Esophagus muscularis mucosa (tissue), 4 donors: ENCODE data around the gene XIRP2. TPM values are rescaled to one million over a fixed set of nuclear protein-coding genes. Genes with fewer than 3 reads are reported as not detected.

Experiments
- DNase-seq: peaks from one replicate; pipeline ENCODE4 v3.0.0-alpha.2; 2017; ENCODE audit errors: extremely low spot score
- H3K27ac ChIP-seq, 4 donors: fragments of 200-600 bp; sonication (generic); replicated peaks in 1 of 4; 1 replicate in 3 of 4; 2 replicates in 1 of 4; pipeline ENCODE4 v1.5.1; 2016 to 2019; ENCODE audit warnings: mild to moderate bottlenecking in 1 of 4
- H3K27me3 ChIP-seq, 4 donors: fragments of 200-600 bp; sonication (generic); one replicate each; pipeline versions ENCODE4 v1.5.1 to v1.6.0; 2016 to 2019
- H3K36me3 ChIP-seq, 4 donors: fragments of 200-600 bp; sonication (generic); one replicate each; pipeline ENCODE4 v1.5.1; 2016 to 2019
- H3K4me1 ChIP-seq, 4 donors: fragments of 200-600 bp; sonication (generic); one replicate each; pipeline ENCODE4 v1.5.1; 2016 to 2019
- H3K4me3 ChIP-seq, 4 donors: fragments of 200-600 bp; sonication (generic); 1 replicate in 2 of 4; 2 replicates in 2 of 4; pipeline ENCODE4 v1.5.1; 2016 to 2019; ENCODE audit warnings: mild to moderate bottlenecking in 4 of 4, moderate library complexity in 1 of 4
- H3K9me3 ChIP-seq, 4 donors: fragments of 200-600 bp; sonication (generic); 1 replicate in 3 of 4; 2 replicates in 1 of 4; pipeline ENCODE4 v1.5.1; 2016 to 2019
- EP300 ChIP-seq: sonication (generic); formaldehyde crosslinking; IDR thresholded peaks from one replicate; pipeline ENCODE4 v1.6.1; 2017; ENCODE audit warnings: antibody characterized with exemption
- POLR2A ChIP-seq: fragments of 450-650 bp; IDR thresholded peaks from one replicate; pipeline ENCODE4 v1.6.1; 2017; ENCODE audit warnings: antibody characterized with exemption, moderate library complexity, mild to moderate bottlenecking, low read depth
- POLR2AphosphoS5 ChIP-seq, 2 donors: sonication (generic); formaldehyde crosslinking; IDR thresholded peaks; one replicate each; pipeline ENCODE4 v1.6.1; 2017; ENCODE audit warnings: antibody characterized with exemption in 2 of 2
- WGBS: methylation state at CpG from one replicate; pipeline ENCODE4 v1.1.5; 2018; 5-methylcytosine and 5-hydroxymethylcytosine counted together
- intact Hi-C: fragments of 100-400 bp; cut with DNase I; formaldehyde crosslinking; loops from one replicate; pipeline ENCODE4 v1.15.1; 2023
- total RNA-seq, 4 donors: library from RNA; depleted of rRNA; stranded (reverse); fragments of >200 nt; gene quantifications; one replicate each; pipeline versions ENCODE4 v1.1.0 to v1.2.1, GENCODE V29; 2016
- TF ChIP-seq, protein P1 (sequence below), 3 experiments: fragments of 200-600 bp in 2 of 3; fragments of 450-650 bp in 1 of 3; sonication (generic) in 2 of 3; IDR thresholded peaks; one replicate each; pipeline ENCODE4 v1.5.1; 2017 to 2019; ENCODE audit warnings: antibody characterized with exemption in 3 of 3, mild to moderate bottlenecking in 2 of 3, moderate library complexity in 1 of 3

XIRP2 gene
- total RNA-seq, 4 donors from 2014 or later = 0.06 TPM; not detected in 3

DNA sequence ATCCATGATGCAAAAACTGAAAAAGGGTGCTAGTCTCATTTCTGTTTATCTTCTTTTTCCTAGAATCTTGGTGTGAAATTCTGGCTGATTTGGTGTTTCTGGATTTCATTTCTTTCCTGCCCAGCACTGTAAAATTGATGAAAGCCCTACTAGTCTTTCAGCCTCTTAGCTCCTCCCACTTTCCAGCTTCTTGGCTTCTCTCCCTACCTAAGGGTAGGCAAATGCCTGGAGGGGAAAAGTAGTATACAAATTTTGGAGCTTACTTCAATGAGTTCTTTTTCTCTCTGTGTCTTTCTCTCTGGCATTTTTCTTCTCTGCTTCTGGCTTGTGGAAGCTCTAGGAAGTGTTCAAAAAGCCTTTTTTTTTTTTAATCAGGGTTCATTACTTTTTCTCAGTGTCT lies 160.5 kb downstream of the XIRP2 start:
- DNase-seq = no peak
- TF ChIP-seq EP300 (no peak), POLR2AphosphoS5 (IDR thresholded peaks at IDR 0.05) (no peak), POLR2A (no peak)
- TF ChIP-seq, protein P1, sequence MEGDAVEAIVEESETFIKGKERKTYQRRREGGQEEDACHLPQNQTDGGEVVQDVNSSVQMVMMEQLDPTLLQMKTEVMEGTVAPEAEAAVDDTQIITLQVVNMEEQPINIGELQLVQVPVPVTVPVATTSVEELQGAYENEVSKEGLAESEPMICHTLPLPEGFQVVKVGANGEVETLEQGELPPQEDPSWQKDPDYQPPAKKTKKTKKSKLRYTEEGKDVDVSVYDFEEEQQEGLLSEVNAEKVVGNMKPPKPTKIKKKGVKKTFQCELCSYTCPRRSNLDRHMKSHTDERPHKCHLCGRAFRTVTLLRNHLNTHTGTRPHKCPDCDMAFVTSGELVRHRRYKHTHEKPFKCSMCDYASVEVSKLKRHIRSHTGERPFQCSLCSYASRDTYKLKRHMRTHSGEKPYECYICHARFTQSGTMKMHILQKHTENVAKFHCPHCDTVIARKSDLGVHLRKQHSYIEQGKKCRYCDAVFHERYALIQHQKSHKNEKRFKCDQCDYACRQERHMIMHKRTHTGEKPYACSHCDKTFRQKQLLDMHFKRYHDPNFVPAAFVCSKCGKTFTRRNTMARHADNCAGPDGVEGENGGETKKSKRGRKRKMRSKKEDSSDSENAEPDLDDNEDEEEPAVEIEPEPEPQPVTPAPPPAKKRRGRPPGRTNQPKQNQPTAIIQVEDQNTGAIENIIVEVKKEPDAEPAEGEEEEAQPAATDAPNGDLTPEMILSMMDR (IDR thresholded peaks at IDR 0.05) = no peak
- H3K4me3 ChIP-seq = no peak overlapping the region
- H3K36me3 ChIP-seq = no peaks in the 10 kb centered on the region
- no peaks in the 10 kb centered on the region for H3K9me3 ChIP-seq
- H3K27ac ChIP-seq = no peak overlapping the region
- H3K4me1 ChIP-seq = peaks cover 0 to 9% (median 2%) of the 10 kb centered on the region in 4 donors
- no peaks in the 10 kb centered on the region for H3K27me3 ChIP-seq
- intact Hi-C loops = no loop called here

DNA sequence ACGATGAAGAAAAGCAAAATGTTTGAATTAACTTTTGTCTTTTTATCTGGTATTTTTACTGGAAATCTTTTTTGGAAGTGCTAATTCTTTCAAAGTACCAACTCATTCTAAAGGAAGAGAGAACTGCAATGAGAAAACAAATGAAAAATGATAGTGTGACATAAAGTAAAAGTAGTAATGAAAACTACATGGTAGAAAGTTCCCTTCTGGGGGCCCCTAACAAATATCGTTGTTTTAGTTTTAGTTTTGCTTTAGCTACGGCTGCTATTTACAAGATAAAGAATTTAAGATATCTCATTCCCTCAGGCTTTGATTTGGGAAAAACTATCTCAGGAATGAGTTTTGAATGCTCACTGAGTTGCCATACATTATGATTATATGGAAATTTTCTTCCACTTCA lies 161.4 kb downstream of the XIRP2 start:
- TF ChIP-seq, protein P1 (IDR thresholded peaks at IDR 0.05) = no peak
- TF ChIP-seq EP300 (no peak), POLR2AphosphoS5 (IDR thresholded peaks at IDR 0.05) (no peak), POLR2A (no peak)
- 83% methylated on average over 3 of the region's 3 CpGs for WGBS

GRCh38 chr2:167052825-167053224 lies 164.5 kb downstream of the XIRP2 start:
- no peaks in the 10 kb centered on the region for H3K27me3 ChIP-seq
- no peak overlapping the region for H3K4me3 ChIP-seq
- 52% methylated on average over 1 of the region's 1 CpG for WGBS
- H3K27ac ChIP-seq = no peak overlapping the region
- H3K9me3 ChIP-seq = no peaks in the 10 kb centered on the region
- H3K36me3 ChIP-seq = no peaks in the 10 kb centered on the region
- DNase-seq = no peak
- intact Hi-C loops = no loop called here
- H3K4me1 ChIP-seq = peaks cover 0 to 11% (median 7%) of the 10 kb centered on the region in 4 donors
- no peak for TF ChIP-seq EP300
- TF ChIP-seq, protein P1 (IDR thresholded peaks at IDR 0.05) = no peak
- TF ChIP-seq POLR2AphosphoS5 (IDR thresholded peaks at IDR 0.05) = no peak
- no peak for TF ChIP-seq POLR2A

More for the DNA sequence above, 161.4 kb downstream of the XIRP2 start:
- H3K36me3 ChIP-seq = no peaks in the 10 kb centered on the region
- no peaks in the 10 kb centered on the region for H3K27me3 ChIP-seq
- no peak for DNase-seq
- H3K27ac ChIP-seq = no peak overlapping the region
- no peaks in the 10 kb centered on the region for H3K9me3 ChIP-seq
- H3K4me1 ChIP-seq = peaks cover 0 to 9% (median 4%) of the 10 kb centered on the region in 4 donors
- no peak overlapping the region for H3K4me3 ChIP-seq
- intact Hi-C loops = no loop called here

DNA sequence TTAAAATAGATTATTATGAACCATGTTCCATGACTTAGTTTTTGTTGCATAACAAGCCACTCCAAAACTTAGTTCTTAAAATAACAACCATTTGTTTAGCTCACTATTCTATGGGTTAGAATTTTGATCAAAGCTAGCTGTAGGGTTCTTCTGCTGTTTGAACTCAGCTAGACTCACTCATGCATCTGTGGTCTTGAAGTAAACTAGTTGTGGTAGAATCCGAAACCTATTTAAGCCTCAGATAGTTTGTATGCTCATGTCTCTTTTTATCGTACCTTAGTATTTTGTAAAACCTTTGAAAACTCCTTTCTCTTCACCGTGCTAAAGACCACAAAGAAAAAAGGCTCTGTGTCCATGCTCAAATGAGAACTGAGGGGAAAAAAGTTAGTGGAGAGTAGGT lies 166.6 kb downstream of the XIRP2 start:
- H3K4me1 ChIP-seq = peaks cover 0 to 11% (median 7%) of the 10 kb centered on the region in 4 donors
- no peaks in the 10 kb centered on the region for H3K9me3 ChIP-seq
- no peaks in the 10 kb centered on the region for H3K27me3 ChIP-seq
- no peaks in the 10 kb centered on the region for H3K36me3 ChIP-seq
- H3K4me3 ChIP-seq = no peak overlapping the region
- no peak for DNase-seq
- no peak for TF ChIP-seq EP300
- TF ChIP-seq POLR2A = no peak
- H3K27ac ChIP-seq = no peak overlapping the region
- intact Hi-C loops = no loop called here
- WGBS = 95% methylated on average over 3 of the region's 3 CpGs

DNA sequence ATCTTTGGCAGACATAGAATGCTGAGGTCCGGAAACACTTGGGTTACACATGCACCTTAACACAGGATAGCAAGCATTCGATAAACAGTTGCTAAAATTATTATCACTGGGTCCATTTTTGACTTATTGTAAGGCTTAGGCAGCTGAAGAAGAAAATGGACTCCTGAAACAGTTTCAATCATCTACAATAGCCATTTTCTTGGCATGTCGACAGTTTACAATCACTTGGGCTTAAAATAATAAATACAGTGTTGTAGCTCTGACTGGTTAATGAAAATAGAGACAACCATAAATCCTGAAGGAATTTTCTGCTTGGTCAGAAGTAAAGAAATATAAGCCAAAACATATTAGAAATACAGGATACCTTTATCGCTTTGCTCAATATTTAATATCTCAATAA lies 169.2 kb downstream of the XIRP2 start:
- no peaks in the 10 kb centered on the region for H3K9me3 ChIP-seq
- intact Hi-C loops = no loop called here
- no peak for DNase-seq
- no peaks in the 10 kb centered on the region for H3K27me3 ChIP-seq
- H3K4me1 ChIP-seq = peaks cover 0 to 11% (median 7%) of the 10 kb centered on the region in 4 donors
- H3K27ac ChIP-seq = no peak overlapping the region
- WGBS = 41% methylated on average over 4 of the region's 4 CpGs
- no peak overlapping the region for H3K4me3 ChIP-seq
- TF ChIP-seq POLR2AphosphoS5 (IDR thresholded peaks at IDR 0.05) (no peak), POLR2A (no peak), EP300 (no peak)
- TF ChIP-seq, protein P1 (IDR thresholded peaks at IDR 0.05) = no peak
- H3K36me3 ChIP-seq = no peaks in the 10 kb centered on the region
